GM21737 (cell line): ENCODE results near the gene EPAS1.

Experiments used
- ATAC-seq: cut with Tn5 transposase; IDR thresholded peaks from one replicate; pipeline ENCODE4 v1.9.1; 2021; ENCODE audit warnings: mild to moderate bottlenecking, moderate library complexity; ENCODE audit not compliant: unreplicated experiment

The EPAS1 gene

GRCh38 chr2:46338674-46339073 is 41.5 kb downstream of the EPAS1 start:
- ATAC-seq, result no peak

GRCh38 chr2:46339200-46339599 is 42.0 kb downstream of the EPAS1 start:
- ATAC-seq, result no peak

- no peak for ATAC-seq
Observed at GRCh38 chr2:46339676-46340459, 42.7 kb downstream of the EPAS1 start.

- no peak for ATAC-seq
Observed at GRCh38 chr2:46340740-46341420, 43.7 kb downstream of the EPAS1 start.

- no peak for ATAC-seq
Observed at GRCh38 chr2:46342566-46343315, 45.5 kb downstream of the EPAS1 start.

GRCh38 chr2:46344706-46345105 is 47.5 kb downstream of the EPAS1 start:
- ATAC-seq, result no peak

GRCh38 chr2:46345775-46346174 is 48.6 kb downstream of the EPAS1 start:
- no peak for ATAC-seq

- no peak for ATAC-seq
Observed at GRCh38 chr2:46346719-46347118, 49.5 kb downstream of the EPAS1 start.

- no peak for ATAC-seq
Observed at GRCh38 chr2:46347648-46348280, 50.6 kb downstream of the EPAS1 start.

GRCh38 chr2:46349115-46349547 is 51.9 kb downstream of the EPAS1 start:
- ATAC-seq, result no peak

- no peak for ATAC-seq
Observed at GRCh38 chr2:46350029-46350689, 53.0 kb downstream of the EPAS1 start.

- no peak for ATAC-seq
Observed at GRCh38 chr2:46351098-46351749, 54.0 kb downstream of the EPAS1 start.

- no peak for ATAC-seq
Observed at GRCh38 chr2:46351750-46352138, 54.5 kb downstream of the EPAS1 start.

- ATAC-seq, result no peak
Observed at GRCh38 chr2:46352621-46353020, 55.4 kb downstream of the EPAS1 start.

GRCh38 chr2:46353509-46353908 is 56.3 kb downstream of the EPAS1 start:
- ATAC-seq, result no peak

GRCh38 chr2:46355756-46356155 is 58.5 kb downstream of the EPAS1 start:
- ATAC-seq, result no peak

GRCh38 chr2:46356991-46357390 is 59.8 kb downstream of the EPAS1 start:
- ATAC-seq, result no peak

- no peak for ATAC-seq
Observed at GRCh38 chr2:46358713-46359112, 61.5 kb downstream of the EPAS1 start.

- no peak for ATAC-seq
Observed at GRCh38 chr2:46360303-46360702, 63.1 kb downstream of the EPAS1 start.
